ENCODE results near the gene KCNH1. TPM values are rescaled to one million over a fixed set of nuclear protein-coding genes. Genes with fewer than 3 reads are reported as not detected.

KCNH1 gene
- total RNA-seq, 1 donor from 2014 or later, result not detected

GRCh38 chr1:210900079-210900478 lies 233.9 kb downstream of the KCNH1 start:
- peaks cover 4% of the 10 kb centered on the region for H3K27me3 ChIP-seq (ENCODE audit: low read depth)
- no peak overlapping the region for H3K27ac ChIP-seq (replicated peaks)
- no peaks in the 10 kb centered on the region for H3K4me1 ChIP-seq
- H3K9me3 ChIP-seq (replicated peaks), result peaks cover 5% of the 10 kb centered on the region
- intact Hi-C loops (cut with micrococcal nuclease), result no loop called here
- H3K36me3 ChIP-seq, result no peaks in the 10 kb centered on the region
- no peak for TF ChIP-seq CTCF (IDR thresholded peaks at IDR 0.05; ENCODE audit: borderline replicate concordance)
- no peak for DNase-seq
- no peak overlapping the region for H3K4me3 ChIP-seq

GRCh38 chr1:210899676-210900075 lies 234.3 kb downstream of the KCNH1 start:
- Histone ChIP-seq H3K27me3 (ENCODE audit: low read depth) (peaks cover 4% of the 10 kb centered on the region), H3K4me1 (no peaks in the 10 kb centered on the region), H3K4me3 (no peak overlapping the region), H3K27ac (replicated peaks) (no peak overlapping the region), H3K9me3 (replicated peaks) (peaks cover 5% of the 10 kb centered on the region), H3K36me3 (no peaks in the 10 kb centered on the region)
- intact Hi-C loops (cut with micrococcal nuclease), result no loop called here
- TF ChIP-seq CTCF (IDR thresholded peaks at IDR 0.05; ENCODE audit: borderline replicate concordance), result no peak
- DNase-seq, result no peak

- peaks cover 17% of the 10 kb centered on the region for H3K9me3 ChIP-seq (replicated peaks)
- TF ChIP-seq CTCF (IDR thresholded peaks at IDR 0.05; ENCODE audit: borderline replicate concordance), result no peak
- no peaks in the 10 kb centered on the region for H3K4me1 ChIP-seq
- H3K4me3 ChIP-seq, result no peak overlapping the region
- H3K27me3 ChIP-seq (ENCODE audit: low read depth), result peaks cover 4% of the 10 kb centered on the region
- intact Hi-C loops (cut with micrococcal nuclease), result no loop called here
- H3K36me3 ChIP-seq, result no peaks in the 10 kb centered on the region
- no peak overlapping the region for H3K27ac ChIP-seq (replicated peaks)
- no peak for DNase-seq
These were observed 235.5 kb downstream of the KCNH1 start for GRCh38 chr1:210898473-210898872.

GRCh38 chr1:210883821-210884220 lies 250.1 kb downstream of the KCNH1 start:
- DNase-seq, result no peak
- Histone ChIP-seq H3K4me3 (no peak overlapping the region), H3K27me3 (ENCODE audit: low read depth) (peaks cover 13% of the 10 kb centered on the region), H3K27ac (replicated peaks) (no peak overlapping the region), H3K4me1 (no peaks in the 10 kb centered on the region), H3K9me3 (replicated peaks) (no peaks in the 10 kb centered on the region), H3K36me3 (no peaks in the 10 kb centered on the region)
- TF ChIP-seq CTCF (IDR thresholded peaks at IDR 0.05; ENCODE audit: borderline replicate concordance), result no peak
- intact Hi-C loops (cut with micrococcal nuclease), result no loop called here

- Histone ChIP-seq H3K36me3 (no peaks in the 10 kb centered on the region), H3K4me1 (no peaks in the 10 kb centered on the region), H3K4me3 (no peak overlapping the region), H3K27ac (replicated peaks) (no peak overlapping the region), H3K27me3 (ENCODE audit: low read depth) (peaks cover 13% of the 10 kb centered on the region), H3K9me3 (replicated peaks) (peaks cover 6% of the 10 kb centered on the region)
- intact Hi-C loops (cut with micrococcal nuclease), result no loop called here
- DNase-seq, result no peak
- TF ChIP-seq CTCF (IDR thresholded peaks at IDR 0.05; ENCODE audit: borderline replicate concordance), result no peak
These were observed 251.3 kb downstream of the KCNH1 start for GRCh38 chr1:210882414-210883221.

Measured in left ventricle myocardium inferior (tissue), 1 donor.